ENCODE results near the gene SYNDIG1L.

Gene SYNDIG1L

DNA sequence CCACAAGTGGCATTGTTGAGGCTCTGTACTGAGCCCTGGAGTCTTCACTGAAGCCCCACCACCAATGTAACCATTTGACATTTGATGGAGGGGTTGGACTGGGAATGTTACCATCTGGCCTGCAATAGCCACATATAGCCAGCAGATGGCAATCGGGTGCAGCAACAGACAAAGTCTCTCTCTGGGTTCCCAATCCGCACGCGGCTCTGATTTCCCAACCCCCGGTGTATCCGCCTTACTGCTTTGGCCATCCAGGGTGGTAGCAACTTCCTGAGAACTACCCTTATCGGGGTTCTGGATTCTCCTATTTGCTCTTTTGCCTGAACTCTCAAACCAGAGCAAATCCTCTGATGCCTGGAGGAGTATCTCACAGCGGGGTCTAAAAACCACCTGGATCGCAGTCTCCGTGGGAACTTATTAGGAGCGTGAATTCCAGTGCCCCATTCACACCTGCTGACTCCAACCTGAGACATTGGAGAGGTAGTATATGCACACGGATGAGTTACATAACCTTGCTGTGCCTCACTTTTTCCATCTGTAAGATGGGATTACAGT lies 63.6 kb downstream of the SYNDIG1L start:
- DNase-seq (ENCODE audit: low read depth), result peak; percentile 74
- no peak overlapping the region for H3K4me3 ChIP-seq (ENCODE audit: low read depth, low read length)
- TF ChIP-seq, protein P1, sequence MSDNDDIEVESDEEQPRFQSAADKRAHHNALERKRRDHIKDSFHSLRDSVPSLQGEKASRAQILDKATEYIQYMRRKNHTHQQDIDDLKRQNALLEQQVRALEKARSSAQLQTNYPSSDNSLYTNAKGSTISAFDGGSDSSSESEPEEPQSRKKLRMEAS (IDR thresholded peaks at IDR 0.05; ENCODE audit: low read depth, low read length), result peak; percentile 81
- TF ChIP-seq, protein P2, sequence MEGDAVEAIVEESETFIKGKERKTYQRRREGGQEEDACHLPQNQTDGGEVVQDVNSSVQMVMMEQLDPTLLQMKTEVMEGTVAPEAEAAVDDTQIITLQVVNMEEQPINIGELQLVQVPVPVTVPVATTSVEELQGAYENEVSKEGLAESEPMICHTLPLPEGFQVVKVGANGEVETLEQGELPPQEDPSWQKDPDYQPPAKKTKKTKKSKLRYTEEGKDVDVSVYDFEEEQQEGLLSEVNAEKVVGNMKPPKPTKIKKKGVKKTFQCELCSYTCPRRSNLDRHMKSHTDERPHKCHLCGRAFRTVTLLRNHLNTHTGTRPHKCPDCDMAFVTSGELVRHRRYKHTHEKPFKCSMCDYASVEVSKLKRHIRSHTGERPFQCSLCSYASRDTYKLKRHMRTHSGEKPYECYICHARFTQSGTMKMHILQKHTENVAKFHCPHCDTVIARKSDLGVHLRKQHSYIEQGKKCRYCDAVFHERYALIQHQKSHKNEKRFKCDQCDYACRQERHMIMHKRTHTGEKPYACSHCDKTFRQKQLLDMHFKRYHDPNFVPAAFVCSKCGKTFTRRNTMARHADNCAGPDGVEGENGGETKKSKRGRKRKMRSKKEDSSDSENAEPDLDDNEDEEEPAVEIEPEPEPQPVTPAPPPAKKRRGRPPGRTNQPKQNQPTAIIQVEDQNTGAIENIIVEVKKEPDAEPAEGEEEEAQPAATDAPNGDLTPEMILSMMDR (IDR thresholded peaks at IDR 0.05; ENCODE audit: low read depth, low read length), result peak; percentile 93
- TF ChIP-seq MYC (IDR thresholded peaks at IDR 0.05; ENCODE audit: low read depth, low read length) (peak; percentile 86), POLR2A (IDR thresholded peaks at IDR 0.05; ENCODE audit: extremely low read depth, insufficient read length) (no peak)

- TF ChIP-seq, protein P2 (IDR thresholded peaks at IDR 0.05; ENCODE audit: low read depth, low read length), result no peak
- TF ChIP-seq MYC (IDR thresholded peaks at IDR 0.05; ENCODE audit: low read depth, low read length) (no peak), POLR2A (IDR thresholded peaks at IDR 0.05; ENCODE audit: extremely low read depth, insufficient read length) (no peak)
- TF ChIP-seq, protein P1 (IDR thresholded peaks at IDR 0.05; ENCODE audit: low read depth, low read length), result no peak
- no peak overlapping the region for H3K4me3 ChIP-seq (ENCODE audit: low read depth, low read length)
- DNase-seq (ENCODE audit: low read depth), result no peak
Measured at GRCh38 chr14:74360163-74360562, 65.8 kb downstream of the SYNDIG1L start.

GRCh38 chr14:74358176-74358829 lies 67.7 kb downstream of the SYNDIG1L start:
- no peak overlapping the region for H3K4me3 ChIP-seq (ENCODE audit: low read depth, low read length)
- DNase-seq (ENCODE audit: low read depth), result no peak
- TF ChIP-seq, protein P1 (IDR thresholded peaks at IDR 0.05; ENCODE audit: low read depth, low read length), result no peak

GRCh38 chr14:74357585-74357984 lies 68.4 kb downstream of the SYNDIG1L start:
- no peak for TF ChIP-seq MYC (IDR thresholded peaks at IDR 0.05; ENCODE audit: low read depth, low read length)
- TF ChIP-seq, protein P1 (IDR thresholded peaks at IDR 0.05; ENCODE audit: low read depth, low read length), result no peak
- TF ChIP-seq, protein P2 (IDR thresholded peaks at IDR 0.05; ENCODE audit: low read depth, low read length), result no peak
- TF ChIP-seq POLR2A (IDR thresholded peaks at IDR 0.05; ENCODE audit: extremely low read depth, insufficient read length), result no peak
- DNase-seq (ENCODE audit: low read depth), result no peak
- no peak overlapping the region for H3K4me3 ChIP-seq (ENCODE audit: low read depth, low read length)

DNA sequence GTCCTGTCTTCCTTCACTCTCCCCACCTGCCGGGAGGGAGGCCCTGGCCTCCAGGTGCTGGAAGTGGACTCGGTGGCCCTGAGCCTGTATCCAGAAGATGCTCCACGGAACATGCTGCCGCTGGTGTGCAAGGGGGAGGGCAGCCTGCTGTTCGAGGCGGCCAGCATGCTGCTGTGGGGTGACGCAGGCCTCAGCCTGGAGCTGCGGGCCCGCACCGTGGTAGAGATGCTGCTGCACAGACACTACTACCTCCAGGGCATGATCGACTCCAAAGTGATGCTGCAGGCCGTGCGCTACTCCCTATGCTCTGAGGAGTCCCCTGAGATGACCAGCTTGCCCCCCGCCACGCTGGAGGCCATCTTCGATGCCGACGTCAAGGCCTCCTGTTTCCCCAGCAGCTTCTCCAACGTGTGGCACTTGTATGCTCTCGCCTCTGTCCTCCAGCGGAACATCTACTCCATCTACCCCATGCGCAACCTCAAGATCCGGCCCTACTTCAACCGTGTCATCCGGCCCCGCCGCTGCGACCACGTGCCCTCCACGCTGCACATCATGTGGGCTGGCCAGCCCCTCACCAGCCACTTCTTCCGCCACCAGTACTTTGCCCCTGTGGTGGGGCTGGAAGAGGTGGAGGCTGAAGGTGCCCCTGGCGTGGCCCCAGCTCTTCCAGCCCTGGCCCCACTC lies 69.0 kb downstream of the SYNDIG1L start:
- H3K4me3 ChIP-seq (ENCODE audit: low read depth, low read length), result no peak overlapping the region
- DNase-seq (ENCODE audit: low read depth), result no peak
- TF ChIP-seq, protein P2 (IDR thresholded peaks at IDR 0.05; ENCODE audit: low read depth, low read length), result no peak
- no peak for TF ChIP-seq POLR2A (IDR thresholded peaks at IDR 0.05; ENCODE audit: extremely low read depth, insufficient read length)
- TF ChIP-seq, protein P1 (IDR thresholded peaks at IDR 0.05; ENCODE audit: low read depth, low read length), result no peak
- TF ChIP-seq MYC (IDR thresholded peaks at IDR 0.05; ENCODE audit: low read depth, low read length), result no peak

All from NB4 (cell line).